HG02610 (cell line): ENCODE results near the gene CCND1.

Source experiments
- ATAC-seq: cut with Tn5 transposase; IDR thresholded peaks from one replicate; pipeline ENCODE4 v1.9.1; 2021; ENCODE audit warnings: mild to moderate bottlenecking, moderate library complexity; ENCODE audit not compliant: unreplicated experiment

The CCND1 gene

GRCh38 chr11:69651834-69652620, 11.1 kb downstream of the CCND1 start:
- no peak for ATAC-seq

GRCh38 chr11:69652999-69653398, 12.0 kb downstream of the CCND1 start:
- ATAC-seq, result no peak

DNA sequence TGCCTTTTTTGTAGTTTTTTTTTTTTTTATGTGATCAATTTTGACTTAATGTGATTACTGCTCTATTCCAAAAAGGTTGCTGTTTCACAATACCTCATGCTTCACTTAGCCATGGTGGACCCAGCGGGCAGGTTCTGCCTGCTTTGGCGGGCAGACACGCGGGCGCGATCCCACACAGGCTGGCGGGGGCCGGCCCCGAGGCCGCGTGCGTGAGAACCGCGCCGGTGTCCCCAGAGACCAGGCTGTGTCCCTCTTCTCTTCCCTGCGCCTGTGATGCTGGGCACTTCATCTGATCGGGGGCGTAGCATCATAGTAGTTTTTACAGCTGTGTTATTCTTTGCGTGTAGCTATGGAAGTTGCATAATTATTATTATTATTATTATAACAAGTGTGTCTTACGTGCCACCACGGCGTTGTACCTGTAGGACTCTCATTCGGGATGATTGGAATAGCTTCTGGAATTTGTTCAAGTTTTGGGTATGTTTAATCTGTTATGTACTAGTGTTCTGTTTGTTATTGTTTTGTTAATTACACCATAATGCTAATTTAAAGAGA, 12.5 kb downstream of the CCND1 start:
- ATAC-seq, result no peak

DNA sequence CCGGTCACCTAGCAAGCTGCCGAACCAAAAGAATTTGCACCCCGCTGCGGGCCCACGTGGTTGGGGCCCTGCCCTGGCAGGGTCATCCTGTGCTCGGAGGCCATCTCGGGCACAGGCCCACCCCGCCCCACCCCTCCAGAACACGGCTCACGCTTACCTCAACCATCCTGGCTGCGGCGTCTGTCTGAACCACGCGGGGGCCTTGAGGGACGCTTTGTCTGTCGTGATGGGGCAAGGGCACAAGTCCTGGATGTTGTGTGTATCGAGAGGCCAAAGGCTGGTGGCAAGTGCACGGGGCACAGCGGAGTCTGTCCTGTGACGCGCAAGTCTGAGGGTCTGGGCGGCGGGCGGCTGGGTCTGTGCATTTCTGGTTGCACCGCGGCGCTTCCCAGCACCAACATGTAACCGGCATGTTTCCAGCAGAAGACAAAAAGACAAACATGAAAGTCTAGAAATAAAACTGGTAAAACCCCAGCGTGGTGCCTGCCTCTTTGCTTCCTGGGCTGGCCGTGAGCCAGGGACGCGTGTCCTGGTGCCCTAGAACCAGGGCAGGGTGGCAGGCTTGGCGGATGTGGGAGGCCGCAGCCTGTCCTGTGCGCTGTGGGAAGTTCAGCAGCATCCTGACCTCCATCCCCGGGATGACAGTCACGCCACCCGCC, 13.2 kb downstream of the CCND1 start:
- ATAC-seq, result no peak

GRCh38 chr11:69654660-69655478, 13.9 kb downstream of the CCND1 start:
- no peak for ATAC-seq

GRCh38 chr11:69655479-69656428, 14.8 kb downstream of the CCND1 start:
- no peak for ATAC-seq

- ATAC-seq, result no peak
Measured at GRCh38 chr11:69656536-69657455, 15.8 kb downstream of the CCND1 start.

- no peak for ATAC-seq
Measured at GRCh38 chr11:69657456-69657910, 16.5 kb downstream of the CCND1 start.

- ATAC-seq, result no peak
Measured at GRCh38 chr11:69657911-69658625, 17.1 kb downstream of the CCND1 start.

DNA sequence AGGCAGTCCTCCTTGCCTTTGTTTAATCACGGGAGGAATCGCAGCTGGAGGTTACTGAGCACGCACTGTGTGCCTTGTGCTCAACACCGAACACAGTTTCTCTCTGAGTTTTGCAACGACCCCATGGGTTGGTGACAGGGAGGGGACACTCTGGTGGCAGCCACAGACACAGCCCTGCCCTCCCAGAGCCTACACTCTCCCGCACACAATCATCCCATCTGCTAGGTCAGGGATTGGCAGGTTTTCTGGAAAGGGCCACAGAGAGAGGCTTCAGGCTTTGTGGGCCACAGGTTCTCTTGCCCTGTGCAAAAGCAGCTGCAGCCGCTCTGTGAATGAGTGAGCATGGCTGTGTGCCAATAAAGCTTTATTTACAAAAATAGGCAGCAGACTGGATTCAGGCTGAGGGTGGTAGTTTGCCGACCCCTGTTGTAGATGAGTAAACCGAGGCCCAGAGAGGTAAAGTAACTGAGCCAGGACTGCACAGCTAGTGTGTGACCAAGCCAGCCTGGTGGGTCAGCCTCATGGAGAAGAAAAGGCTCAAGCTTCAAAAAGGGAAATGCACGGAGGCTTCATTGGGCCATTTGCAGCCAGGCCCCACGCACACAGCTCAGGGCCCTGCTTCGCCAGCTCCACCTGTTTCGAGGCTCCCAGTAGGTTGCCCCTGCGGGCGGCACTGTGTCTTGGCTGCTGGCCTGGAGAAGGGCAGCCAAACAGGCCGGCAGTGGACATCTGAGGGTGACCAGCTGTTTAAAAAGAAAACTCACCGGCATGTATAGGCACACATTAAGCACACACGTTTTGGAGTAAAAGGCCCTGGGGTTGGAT, 17.9 kb downstream of the CCND1 start:
- ATAC-seq, result no peak

DNA sequence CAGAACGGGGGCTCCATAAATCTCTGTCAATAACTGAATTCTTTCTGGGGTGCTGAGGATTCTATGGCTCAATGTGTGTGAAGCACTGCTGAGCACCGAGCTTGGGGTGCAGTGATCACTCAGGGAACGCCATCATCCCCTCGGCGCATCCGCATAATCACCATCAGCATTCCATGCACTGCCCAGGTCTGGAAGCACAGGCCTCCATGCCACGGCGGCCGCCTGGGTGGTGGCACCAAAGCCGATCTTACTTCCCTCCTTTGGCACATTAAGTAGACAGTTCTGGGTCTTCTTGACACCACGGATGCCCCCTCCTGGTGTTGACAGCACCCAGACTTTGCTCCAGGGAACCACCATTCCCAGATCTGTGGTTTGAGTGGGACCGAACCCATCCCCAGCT, 18.6 kb downstream of the CCND1 start:
- ATAC-seq, result no peak

- no peak for ATAC-seq
Measured at GRCh38 chr11:69660001-69660500, 19.1 kb downstream of the CCND1 start.

DNA sequence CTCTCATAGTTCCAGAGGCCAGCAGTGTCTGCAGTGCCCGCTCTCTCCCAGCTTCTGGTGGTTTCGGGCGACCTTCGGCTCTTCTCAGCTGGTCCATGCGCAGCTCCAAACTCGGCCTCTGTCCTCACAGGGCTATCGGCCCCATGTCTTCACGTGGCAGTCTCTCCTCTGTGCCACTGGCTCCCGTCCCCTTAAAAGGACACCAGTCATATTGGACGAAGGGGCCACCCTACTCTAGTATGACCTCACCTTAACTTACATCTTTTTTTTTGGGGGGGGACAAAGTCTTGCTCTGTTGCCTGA, 20.4 kb downstream of the CCND1 start:
- ATAC-seq, result no peak

DNA sequence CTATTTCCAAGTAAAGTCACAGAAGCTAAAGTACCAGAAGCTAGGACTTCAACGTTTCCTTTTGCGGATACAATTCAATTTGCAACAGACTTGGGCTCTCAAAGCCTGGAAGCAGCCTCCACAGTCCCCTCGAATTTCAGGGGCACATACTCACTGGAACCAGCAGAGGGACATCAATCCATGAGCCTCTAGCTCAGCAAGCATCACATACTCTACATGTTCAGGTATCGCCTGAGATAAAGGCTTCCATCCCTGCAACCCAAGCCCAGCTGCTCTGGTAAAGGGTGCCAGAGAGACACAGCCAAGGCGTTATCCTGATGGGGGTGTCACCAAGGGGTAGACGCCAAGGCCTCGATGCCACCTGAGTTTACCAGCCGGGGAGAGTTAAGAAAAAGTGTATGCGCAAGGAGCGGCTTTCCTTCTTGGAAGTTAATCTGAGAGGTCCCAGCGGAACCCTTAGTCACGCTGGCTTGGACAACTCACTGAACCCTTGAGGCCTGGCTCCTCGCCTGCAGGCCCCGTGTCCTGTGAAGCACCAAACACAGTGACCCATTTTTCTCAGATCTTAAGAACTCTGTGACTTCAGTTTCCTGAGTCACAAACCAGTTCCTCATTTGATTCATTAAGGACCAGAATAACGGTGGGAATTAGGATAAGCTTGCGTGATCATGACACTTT, 21.2 kb downstream of the CCND1 start:
- no peak for ATAC-seq

DNA sequence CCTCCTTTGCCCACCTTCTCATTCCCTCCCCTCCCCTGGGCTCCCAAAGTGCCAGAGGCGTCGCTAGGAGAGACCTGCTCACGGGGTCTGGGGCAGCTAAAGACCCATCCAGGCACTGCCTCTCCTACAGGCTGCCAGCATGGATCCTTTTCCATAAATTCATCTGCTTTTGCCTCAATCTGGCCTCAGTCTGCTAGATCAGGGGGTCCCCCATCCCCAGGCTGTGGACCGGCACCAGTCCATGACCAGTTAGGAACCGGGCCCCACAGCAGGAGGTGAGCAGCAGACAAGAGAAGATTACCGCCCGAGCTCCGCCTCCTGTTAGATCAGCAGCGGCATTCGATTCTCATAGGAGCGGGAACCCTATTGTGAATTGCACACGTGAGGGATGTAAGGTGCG, 21.9 kb downstream of the CCND1 start:
- no peak for ATAC-seq

DNA sequence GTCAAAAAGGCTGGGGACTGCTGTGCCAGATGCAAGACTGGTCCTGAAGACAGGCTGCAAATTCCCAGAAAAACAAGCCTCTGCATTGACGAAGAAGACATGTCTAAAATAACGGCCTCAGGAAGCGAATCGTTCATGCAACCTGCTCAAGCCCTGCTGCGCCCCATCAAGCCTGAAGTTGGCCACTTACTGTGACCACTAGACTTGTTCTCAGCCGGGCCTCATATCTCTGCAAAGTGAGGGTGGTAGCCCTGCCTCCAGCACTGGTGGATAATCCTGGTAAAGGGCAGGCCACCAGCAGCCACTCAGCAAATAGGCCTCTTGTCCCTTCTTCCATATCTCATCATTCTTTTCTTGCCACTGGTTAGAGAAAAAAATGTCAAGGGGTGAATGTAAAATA, 22.4 kb downstream of the CCND1 start:
- ATAC-seq, result no peak
